Neural cell (in vitro differentiated cells): ENCODE data around the gene HDLBP.

Experiments used
- EP300 ChIP-seq: fragments of 450-650 bp; conservative IDR thresholded peaks from 2 replicates; pipeline ENCODE4 v1.6.1; 2014; ENCODE audit warnings: antibody characterized with exemption, mild to moderate bottlenecking, moderate library complexity; ENCODE audit not compliant: poor library complexity, severe bottlenecking
- TF ChIP-seq, protein P1 (sequence below): fragments of 450-650 bp; IDR thresholded peaks from 2 replicates; pipeline ENCODE4 v1.5.1; 2014; ENCODE audit warnings: antibody characterized with exemption, mild to moderate bottlenecking, moderate library complexity; ENCODE audit not compliant: poor library complexity, severe bottlenecking

DNA sequence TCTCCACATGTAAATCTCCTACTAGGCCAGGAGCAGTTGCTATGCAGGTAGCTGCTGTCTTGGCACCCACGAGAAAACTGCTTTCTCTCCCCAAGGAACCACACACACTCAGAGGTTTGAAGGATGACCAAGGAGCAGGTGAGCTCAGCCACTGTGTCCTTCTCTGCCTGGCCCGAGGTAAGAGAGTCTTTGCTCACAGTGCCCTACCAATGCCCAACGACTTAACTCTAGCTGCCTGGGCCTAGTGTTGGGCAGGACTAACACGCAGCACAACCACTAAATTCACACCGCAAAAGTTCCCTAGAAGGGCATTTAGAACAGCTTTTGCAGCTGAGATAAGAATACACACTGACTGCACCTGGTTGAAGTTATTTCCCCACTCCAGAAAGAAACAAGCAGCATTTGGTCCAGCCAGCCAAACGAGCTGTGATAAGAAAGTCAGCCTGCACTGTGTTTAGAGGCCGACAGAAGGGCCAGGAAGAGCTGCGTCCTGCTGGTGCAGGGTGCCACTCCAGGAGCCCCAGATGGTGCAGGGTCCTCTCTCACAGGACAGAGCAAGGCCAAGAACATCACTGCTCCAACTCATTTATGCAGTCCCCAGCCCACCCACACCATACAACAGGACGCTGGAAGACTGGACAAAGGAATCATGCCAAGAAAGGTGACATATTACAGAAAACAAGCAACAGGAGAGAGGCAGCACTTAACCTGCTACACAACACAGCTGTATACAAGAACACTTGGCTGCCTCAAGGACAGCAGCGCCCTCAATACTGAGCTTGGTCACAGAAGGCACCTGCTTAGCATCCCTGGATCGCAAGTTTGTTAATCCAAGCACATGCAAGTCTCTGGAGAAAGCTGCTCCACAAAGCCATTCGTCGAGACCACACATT lies 12.5 kb downstream of the HDLBP start:
- TF ChIP-seq, protein P1, sequence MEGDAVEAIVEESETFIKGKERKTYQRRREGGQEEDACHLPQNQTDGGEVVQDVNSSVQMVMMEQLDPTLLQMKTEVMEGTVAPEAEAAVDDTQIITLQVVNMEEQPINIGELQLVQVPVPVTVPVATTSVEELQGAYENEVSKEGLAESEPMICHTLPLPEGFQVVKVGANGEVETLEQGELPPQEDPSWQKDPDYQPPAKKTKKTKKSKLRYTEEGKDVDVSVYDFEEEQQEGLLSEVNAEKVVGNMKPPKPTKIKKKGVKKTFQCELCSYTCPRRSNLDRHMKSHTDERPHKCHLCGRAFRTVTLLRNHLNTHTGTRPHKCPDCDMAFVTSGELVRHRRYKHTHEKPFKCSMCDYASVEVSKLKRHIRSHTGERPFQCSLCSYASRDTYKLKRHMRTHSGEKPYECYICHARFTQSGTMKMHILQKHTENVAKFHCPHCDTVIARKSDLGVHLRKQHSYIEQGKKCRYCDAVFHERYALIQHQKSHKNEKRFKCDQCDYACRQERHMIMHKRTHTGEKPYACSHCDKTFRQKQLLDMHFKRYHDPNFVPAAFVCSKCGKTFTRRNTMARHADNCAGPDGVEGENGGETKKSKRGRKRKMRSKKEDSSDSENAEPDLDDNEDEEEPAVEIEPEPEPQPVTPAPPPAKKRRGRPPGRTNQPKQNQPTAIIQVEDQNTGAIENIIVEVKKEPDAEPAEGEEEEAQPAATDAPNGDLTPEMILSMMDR, result no peak
- TF ChIP-seq EP300, result no peak
